Glomerular visceral epithelial cell (primary cell): ENCODE results near the gene PEX16.

Source experiments
- DNase-seq: peaks from one replicate; pipeline ENCODE4 v3.0.0-alpha.2; 2016; ENCODE audit errors: extremely low spot score

PEX16 gene

GRCh38 chr11:45917623-45918330 lies at the start of gene PEX16:
Gene PEX16 (minus strand): TSS chr11:45917877. CDS start chr11:45917811, 66 bp downstream.
- peak; percentile 98 for DNase-seq

- peak; percentile 76 for DNase-seq
These were observed 47.3 kb upstream of the PEX16 start for GRCh38 chr11:45964911-45965389.

- no peak for DNase-seq
These were observed 44.1 kb upstream of the PEX16 start for GRCh38 chr11:45961751-45962240.

DNA sequence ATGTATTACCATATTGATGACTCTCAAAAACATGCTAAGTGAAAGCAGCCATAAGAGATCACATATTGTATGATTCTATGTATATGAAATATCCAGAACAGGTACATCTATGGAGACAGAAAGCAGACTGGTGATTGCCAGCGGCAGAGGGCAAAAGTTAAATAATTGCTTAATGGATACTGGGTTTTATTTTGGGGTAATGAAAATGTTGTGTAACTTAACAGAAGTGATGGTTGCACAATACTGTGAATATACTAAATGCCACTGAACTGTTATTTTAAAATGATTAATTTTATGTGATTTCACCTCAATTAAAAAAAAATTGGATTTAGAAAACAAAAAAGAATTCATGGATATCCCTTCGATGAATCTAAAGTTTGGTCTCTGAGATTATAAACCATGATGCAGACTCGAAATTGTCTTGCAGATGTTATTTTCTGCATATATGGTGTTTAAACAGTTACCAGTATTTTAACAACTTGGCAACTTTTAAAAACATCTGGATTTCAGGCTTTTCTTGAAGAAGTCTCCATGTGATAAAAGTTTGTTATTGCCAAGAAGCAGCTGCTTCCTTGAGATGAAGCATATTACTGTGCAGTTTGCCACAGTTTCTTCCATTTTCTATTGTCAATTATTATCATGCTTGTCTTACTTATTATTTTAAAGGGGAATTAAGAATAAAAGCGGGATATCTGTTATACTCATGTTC lies 42.9 kb upstream of the PEX16 start:
- no peak for DNase-seq

DNA sequence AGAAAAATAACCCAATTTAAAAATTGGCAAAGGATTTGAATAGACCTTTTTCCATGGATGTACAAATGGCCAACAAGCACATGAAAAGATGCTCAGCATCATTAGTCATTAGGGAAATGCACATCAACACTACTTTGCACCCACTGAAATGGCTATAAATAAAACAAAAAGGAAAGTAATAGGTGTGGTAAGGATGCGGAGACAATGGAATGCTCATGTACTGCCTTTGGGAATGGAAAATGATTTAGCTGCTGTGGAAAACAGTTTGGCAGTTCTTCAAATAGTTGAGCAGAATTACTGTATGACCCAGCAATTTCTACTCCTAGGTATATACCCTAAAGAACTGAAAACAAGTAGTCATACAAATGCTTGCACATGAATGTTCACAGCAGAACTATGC lies 42.2 kb upstream of the PEX16 start:
- DNase-seq: no peak

DNA sequence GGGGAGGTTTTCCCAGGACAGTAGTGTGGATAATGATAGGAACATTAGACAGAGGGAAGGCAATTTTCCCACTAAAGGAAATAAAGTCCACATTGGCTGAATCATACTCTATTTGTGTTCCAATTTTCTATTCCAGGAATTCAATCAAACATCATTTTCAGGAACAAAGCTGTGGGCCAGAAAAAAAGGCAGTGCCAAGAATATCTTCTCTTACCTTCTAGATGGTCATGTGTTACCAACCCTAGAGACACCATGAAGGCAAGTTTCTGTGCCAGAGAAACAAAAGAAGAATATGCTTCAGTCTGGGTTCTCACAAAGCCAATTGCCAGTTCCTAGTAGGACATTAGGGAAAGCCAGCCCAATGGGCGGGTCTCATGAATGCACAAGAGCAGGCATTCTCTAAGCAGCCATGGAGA lies 32.3 kb upstream of the PEX16 start:
- no peak for DNase-seq

- no peak for DNase-seq
These were observed 30.7 kb upstream of the PEX16 start for GRCh38 chr11:45948356-45948755.

- DNase-seq: no peak
These were observed 30.2 kb upstream of the PEX16 start for GRCh38 chr11:45947885-45948284.

GRCh38 chr11:45945397-45945999 lies 27.8 kb upstream of the PEX16 start:
- DNase-seq: no peak

GRCh38 chr11:45942381-45942780 lies 24.7 kb upstream of the PEX16 start:
- DNase-seq: peak; percentile 21

DNA sequence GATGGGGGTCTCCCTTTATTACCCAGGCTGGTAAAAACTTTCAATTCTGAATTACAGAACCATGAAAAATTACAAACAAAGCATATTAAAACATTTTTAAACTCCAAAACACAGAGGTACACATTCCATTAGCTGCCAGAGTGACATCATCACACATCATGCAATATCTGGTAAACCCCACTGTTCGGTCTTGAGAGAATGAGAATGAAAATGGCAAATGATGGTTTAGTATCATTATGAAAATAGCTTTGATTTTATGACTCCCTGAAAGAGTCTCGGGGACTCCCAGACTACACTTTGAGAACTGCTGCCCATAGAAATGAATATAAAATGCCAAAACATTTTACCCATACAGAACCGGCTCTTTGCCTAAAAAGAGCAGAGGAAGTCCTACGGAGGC lies 23.6 kb upstream of the PEX16 start:
- no peak for DNase-seq

- no peak for DNase-seq
These were observed 22.2 kb upstream of the PEX16 start for GRCh38 chr11:45939836-45940235.

- no peak for DNase-seq
These were observed 20.2 kb upstream of the PEX16 start for GRCh38 chr11:45937916-45938315.

DNA sequence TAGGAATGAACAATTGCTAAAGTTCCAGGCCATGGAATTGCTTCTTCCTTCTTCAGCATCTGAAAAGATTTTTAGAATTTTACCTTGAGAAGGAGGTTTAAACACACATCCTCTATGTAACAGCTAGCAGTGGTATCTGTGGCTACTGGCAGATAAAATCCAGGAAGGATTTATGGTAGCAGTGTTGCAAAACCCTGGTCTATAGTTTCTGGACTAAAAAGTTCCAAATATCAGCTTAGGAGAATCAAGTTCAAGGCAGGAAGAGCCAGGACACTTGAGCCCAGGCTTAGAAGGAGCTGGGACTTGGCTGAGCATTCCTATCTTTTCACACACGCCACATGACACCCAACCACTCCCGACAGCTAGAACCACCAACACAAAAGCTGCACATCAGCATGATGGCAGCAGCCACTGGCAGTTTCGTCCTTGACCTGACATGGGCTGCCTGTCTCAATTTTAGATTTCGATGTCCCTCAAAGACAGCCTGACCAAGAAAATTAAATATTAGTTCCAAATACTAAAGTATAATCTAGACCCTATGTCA lies 18.9 kb upstream of the PEX16 start:
- no peak for DNase-seq

GRCh38 chr11:45935349-45936064 lies 17.8 kb upstream of the PEX16 start:
- no peak for DNase-seq

DNA sequence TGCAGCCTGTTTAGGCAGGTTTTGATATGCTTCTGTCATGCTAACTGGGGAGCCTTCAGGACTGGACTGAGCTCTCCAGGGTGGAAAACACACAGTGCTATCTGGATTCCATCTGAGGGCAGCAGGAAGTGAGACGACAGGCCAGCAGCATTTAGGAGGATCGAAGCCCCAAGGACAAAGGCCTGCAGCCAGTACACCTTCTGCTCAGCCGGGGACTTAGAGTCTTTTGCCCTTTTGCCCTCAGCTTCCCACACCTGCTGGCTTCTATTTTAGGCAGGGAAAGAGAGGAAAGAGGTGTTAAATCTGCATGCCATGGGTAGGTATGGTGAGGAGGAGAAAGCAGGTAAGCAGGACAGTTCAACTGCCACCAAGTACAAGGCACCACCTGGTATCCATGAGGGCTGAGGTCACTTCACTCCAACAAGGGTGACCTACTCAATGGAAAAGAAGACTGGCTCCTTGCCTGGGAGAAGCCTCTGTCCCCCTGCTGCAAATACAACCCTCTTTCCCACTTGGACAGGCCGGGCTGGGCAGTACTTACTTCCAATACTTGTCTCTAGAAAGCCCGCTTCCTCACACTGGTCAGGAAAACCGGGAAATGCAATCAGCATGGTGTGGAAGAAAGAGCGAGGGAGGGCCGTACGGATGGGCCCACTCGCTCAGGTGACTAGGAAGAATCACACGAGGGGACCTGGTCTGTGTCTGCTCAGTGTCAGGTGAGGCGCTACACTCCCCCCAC lies 17.1 kb upstream of the PEX16 start:
- DNase-seq: no peak

DNA sequence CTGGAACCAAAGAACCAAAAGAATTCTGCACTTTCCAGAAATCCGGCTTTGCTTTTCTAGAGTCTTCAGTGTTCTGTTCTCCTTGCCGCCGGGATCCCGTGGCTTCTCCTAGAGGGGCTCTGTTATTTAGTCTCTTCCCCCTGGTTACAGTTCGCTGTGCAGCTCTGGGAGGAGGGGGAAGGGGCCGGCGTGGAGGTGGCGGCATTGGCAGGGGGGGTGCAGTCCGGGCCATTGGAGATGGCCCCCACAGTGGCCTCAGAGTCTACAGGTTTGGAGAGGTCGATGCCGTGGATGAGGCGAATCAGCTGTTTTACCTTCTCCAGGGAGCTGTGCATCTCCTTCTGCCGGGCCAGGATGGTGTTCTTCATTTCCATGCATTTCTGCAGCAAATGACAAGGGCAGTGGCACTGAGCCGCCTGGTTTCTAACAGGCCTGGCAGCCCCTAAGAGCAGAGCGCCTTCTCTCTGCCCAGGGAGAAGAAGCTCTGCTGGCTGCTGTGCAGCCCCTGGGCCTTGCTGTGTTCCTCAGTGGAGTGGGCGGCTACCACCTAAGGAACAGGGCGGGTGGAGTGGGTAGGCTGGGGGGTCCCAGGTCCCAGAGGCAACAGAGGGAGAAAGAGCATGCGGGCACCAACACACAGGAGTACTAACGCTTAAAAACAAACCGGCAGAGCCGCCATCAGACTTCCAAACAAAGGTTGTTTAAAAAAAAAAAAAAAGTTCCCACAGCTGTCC lies 16.3 kb upstream of the PEX16 start:
- DNase-seq: no peak

DNA sequence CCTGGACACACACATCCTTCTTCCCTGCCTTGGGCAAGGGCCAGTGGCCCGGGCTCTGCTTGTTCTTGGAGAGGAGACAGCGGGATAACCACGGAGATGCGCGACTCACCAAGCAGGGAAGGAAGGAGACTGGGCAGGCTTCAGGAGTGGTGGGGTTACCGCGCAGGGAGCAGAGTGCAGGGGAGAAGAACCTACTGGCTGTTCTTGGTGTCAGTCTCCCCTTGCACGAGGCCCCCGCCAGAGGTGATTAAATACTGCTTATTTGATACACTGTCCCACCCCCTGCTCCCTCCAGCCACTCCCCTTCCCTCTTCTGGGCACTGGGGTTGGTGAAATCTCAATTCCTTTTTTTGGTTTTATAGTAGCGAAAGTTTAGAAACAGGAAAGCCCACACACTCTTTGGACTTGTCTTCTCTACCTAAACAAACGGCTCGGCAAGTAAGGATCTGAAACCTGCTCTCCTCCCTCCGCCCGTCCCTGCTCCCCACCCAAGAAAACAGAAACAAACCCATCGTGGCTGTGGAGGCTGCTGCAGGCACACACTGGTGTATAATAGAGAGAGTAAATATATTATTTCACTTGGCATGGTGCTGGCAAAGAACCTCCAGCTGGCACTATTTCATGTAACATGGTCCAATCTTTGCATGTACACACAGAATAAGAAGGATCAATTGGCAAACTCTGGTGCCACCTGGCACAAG lies 15.6 kb upstream of the PEX16 start:
- peak; percentile 40 for DNase-seq

DNA sequence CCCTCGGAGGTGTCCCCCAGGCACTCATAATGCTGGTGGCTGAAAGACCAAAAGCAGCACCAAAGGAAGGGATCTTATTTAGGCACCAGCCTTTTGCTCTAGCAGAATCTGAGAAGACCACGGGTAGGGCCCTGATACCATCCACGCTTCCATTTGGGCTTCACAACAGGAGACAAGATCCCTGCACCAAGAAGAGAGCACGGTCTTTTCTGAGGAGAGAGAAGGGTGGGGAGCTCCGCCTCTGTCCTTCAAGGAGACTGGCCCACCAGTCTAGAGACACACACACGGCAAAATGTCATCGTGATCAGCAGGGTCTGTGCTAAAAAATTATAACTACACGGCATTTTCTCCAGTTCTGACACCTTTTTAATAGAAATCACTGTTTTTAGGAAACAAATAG lies 14.5 kb upstream of the PEX16 start:
- no peak for DNase-seq

- no peak for DNase-seq
These were observed 14.1 kb upstream of the PEX16 start for GRCh38 chr11:45931739-45932138.
